GM12873 (cell line): ENCODE measurements around the gene RPS6KA2.

Source experiments
- CTCF ChIP-seq: IDR thresholded peaks from 2 replicates; pipeline ENCODE4 v1.5.1; 2012; ENCODE audit warnings: low read depth, mild to moderate bottlenecking, moderate library complexity, low read length, control low read depth; ENCODE audit not compliant: insufficient read depth; ENCODE audit errors: missing control alignments

RPS6KA2 gene

GRCh38 chr6:166627033-166627874 lies at the start of gene RPS6KA2:
Gene RPS6KA2 (minus strand): TSS chr6:166627251. CDS start chr6:166627019, 232 bp downstream.
- no peak for TF ChIP-seq CTCF

- TF ChIP-seq CTCF, result no peak
Measured at GRCh38 chr6:166676270-166676860, 49.3 kb upstream of the RPS6KA2 start.

GRCh38 chr6:166675736-166676135 lies 48.7 kb upstream of the RPS6KA2 start:
- TF ChIP-seq CTCF, result no peak

GRCh38 chr6:166673309-166673708 lies 46.3 kb upstream of the RPS6KA2 start:
- TF ChIP-seq CTCF, result no peak

GRCh38 chr6:166672624-166673206 lies 45.7 kb upstream of the RPS6KA2 start:
- TF ChIP-seq CTCF, result no peak

GRCh38 chr6:166672146-166672545 lies 45.1 kb upstream of the RPS6KA2 start:
- no peak for TF ChIP-seq CTCF

- no peak for TF ChIP-seq CTCF
Measured at GRCh38 chr6:166671434-166672081, 44.5 kb upstream of the RPS6KA2 start.
